ENCODE data around the gene TXNDC11. TPM values are rescaled to one million over a fixed set of nuclear protein-coding genes. Genes with fewer than 3 reads are reported as not detected.

TXNDC11 gene
- total RNA-seq, 2 experiments from 2014 or later: 28.4 to 29.9 TPM

DNA sequence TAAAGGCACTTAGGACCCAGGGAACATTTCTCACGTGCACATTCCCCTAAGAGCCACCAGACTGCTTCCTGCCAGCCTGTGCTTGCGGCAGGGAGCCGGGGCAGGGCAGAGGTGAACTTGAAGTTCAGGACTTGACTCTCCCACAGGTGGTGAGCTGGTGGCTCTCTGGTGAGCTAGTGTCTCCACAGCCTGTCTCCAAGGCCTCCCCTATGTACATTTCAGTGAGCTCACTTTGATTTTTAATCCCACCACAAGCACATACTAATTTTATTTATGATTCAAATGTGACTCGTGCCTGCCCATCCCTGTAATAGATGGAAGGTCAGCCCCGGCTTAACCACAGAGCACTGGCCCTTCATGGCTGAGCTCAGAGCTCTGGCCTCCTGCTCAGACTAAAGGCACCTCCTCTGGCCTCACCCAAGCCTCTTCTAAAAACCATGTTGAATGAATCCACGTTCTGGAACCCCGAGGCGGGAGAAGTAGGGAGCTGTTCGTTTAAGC, 65.2 kb downstream of the TXNDC11 start:
- ChIA-PET CTCF (interaction anchor here (0.7 to 1.3 kb wide), 5 partner anchors 12 to 38 kb away, joined by 3 to 4 read pairs (median 4); no protein-coding TSS in a partner anchor), POLR2A (interaction anchor here (1.5 kb wide), 1 partner anchor 114 kb away, joined by 3 read pairs; no protein-coding TSS in a partner anchor)
- Mint-ChIP-seq H3K9me3 (no peaks in the 10 kb centered on the region), H3K36me3 (peaks cover 23% of the 10 kb centered on the region), H3K27ac (peak overlapping the region; percentile 66), H3K4me3 (no peak overlapping the region), H3K27me3 (no peaks in the 10 kb centered on the region), H3K4me1 (ENCODE audit: low read depth) (peaks cover 72% of the 10 kb centered on the region)
- intact Hi-C loops (cut with micrococcal nuclease): no loop called here
- no peak for DNase-seq

DNA sequence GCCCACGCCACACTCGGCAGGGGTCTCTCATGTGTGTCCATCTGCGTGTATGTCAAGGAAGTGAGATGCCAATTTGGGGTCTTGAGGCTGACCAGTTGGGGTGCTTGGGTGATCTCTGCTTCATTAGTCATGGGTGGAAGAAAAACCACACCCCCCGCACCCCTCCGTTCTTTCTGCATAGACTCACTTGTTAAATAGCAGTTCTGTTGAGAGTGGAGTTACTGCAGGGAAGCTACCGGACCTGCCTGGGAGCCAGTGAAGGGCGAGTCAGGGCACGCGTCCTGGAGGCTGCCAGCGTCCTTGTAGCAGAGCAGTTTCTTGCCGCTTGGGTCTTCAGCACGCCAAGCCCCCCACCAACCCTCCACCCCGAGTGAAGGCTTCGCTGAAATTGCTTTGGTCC, 65.9 kb downstream of the TXNDC11 start:
- intact Hi-C loops (cut with micrococcal nuclease): no loop called here
- H3K27ac Mint-ChIP-seq: no peak overlapping the region
- ChIA-PET POLR2A (interaction anchor here (1.5 kb wide), 1 partner anchor 114 kb away, joined by 3 read pairs; no protein-coding TSS in a partner anchor), CTCF (interaction anchor here (0.9 to 1.1 kb wide), 2 partner anchors 22 to 38 kb away, joined by 4 read pairs; no protein-coding TSS in a partner anchor)
- H3K4me1 Mint-ChIP-seq (ENCODE audit: low read depth): peaks cover 72% of the 10 kb centered on the region
- no peaks in the 10 kb centered on the region for H3K27me3 Mint-ChIP-seq
- DNase-seq: no peak
- no peak overlapping the region for H3K4me3 Mint-ChIP-seq
- H3K9me3 Mint-ChIP-seq: no peaks in the 10 kb centered on the region
- peaks cover 23% of the 10 kb centered on the region for H3K36me3 Mint-ChIP-seq

DNA sequence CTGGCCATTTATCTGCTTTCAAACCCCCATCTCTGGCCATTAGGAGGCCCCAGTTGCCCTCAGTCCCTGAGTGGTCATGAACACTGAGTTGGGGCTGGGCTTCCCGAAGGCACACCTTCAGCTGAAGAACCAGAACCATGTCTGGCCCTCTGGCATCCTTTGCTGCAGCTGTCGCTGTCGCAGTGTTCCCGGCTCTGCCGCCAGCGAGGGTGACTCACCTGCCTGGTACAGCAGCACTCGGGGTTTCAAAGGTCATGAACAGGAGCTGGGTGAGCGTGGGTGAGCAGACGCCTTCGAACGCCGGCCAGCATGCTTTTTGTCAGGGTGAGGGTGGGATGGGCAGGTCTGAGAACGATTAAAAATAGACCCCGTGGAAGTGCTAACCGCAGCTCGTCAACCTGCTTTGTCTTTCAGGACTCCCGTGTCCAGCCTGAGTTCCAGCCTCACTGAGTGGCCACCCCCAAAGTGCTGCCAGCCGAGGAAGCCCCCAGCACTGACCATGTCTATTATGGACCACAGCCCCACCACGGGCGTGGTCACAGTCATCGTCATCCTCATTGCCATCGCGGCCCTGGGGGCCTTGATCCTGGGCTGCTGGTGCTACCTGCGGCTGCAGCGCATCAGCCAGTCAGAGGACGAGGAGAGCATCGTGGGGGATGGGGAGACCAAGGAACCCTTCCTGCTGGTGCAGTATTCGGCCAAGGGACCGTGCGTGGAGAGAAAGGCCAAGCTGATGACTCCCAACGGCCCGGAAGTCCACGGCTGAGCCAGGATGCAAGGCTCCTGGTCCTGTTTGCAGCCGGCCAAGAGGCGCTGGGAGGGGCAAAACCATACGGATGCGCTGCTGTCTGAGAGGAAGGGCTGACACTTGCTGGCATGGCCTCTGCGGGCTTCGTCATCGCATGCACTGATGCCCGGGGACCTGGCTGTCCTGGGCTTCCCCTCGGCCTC, 66.8 kb downstream of the TXNDC11 start:
- H3K9me3 Mint-ChIP-seq: no peaks in the 10 kb centered on the region
- no peak overlapping the region for H3K27ac Mint-ChIP-seq
- H3K36me3 Mint-ChIP-seq: peaks cover 23% of the 10 kb centered on the region
- ChIA-PET POLR2A (no interaction called here), CTCF (no interaction called here)
- H3K4me1 Mint-ChIP-seq (ENCODE audit: low read depth): peaks cover 72% of the 10 kb centered on the region
- peak; percentile 38 for DNase-seq
- no peak overlapping the region for H3K4me3 Mint-ChIP-seq
- intact Hi-C loops (cut with micrococcal nuclease): no loop called here
- H3K27me3 Mint-ChIP-seq: no peaks in the 10 kb centered on the region

DNA sequence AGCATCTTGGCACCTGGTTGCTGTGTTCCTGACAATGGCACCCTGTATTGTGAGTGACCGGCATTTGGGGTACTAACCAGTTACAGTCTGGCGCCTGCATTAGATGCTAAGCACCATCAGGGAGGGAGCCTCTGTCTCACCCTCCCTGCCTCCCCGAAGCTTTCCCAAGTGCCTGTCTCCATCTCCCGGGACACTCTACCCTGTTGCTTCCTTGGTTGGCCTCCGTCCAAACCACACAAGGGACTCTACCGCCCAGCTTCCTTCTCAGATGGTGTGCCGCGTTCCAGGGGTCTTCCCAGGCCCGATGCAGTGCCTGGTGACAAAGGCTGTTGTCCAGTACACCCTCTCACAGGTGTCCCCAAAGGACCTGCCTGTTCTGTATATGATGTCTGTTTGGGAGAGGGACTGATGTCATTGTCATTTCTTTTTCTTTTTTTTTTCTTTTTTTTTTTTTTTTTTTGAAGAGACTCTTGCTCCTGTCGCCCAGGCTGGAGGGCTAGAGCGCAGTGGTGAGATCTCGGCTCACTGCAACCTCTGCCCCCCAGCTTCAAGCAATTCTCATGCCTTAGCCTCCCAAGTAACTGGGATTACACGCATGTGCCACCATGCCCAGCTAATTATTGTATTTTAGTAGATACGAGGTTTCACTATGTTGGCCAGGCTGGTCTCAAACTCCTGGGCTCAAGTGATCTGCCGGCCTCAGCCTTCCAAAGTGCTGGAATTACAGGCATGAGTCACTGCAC, 67.7 kb downstream of the TXNDC11 start:
- Mint-ChIP-seq H3K4me3 (no peak overlapping the region), H3K4me1 (ENCODE audit: low read depth) (peaks cover 72% of the 10 kb centered on the region), H3K36me3 (peaks cover 22% of the 10 kb centered on the region), H3K27ac (no peak overlapping the region), H3K27me3 (no peaks in the 10 kb centered on the region), H3K9me3 (no peaks in the 10 kb centered on the region)
- no peak for DNase-seq
- POLR2A ChIA-PET: no interaction called here
- CTCF ChIA-PET: interaction anchor here (1.2 kb wide), 1 partner anchor 143 kb away, joined by 3 read pairs; no protein-coding TSS in a partner anchor
- intact Hi-C loops (cut with micrococcal nuclease): no loop called here

DNA sequence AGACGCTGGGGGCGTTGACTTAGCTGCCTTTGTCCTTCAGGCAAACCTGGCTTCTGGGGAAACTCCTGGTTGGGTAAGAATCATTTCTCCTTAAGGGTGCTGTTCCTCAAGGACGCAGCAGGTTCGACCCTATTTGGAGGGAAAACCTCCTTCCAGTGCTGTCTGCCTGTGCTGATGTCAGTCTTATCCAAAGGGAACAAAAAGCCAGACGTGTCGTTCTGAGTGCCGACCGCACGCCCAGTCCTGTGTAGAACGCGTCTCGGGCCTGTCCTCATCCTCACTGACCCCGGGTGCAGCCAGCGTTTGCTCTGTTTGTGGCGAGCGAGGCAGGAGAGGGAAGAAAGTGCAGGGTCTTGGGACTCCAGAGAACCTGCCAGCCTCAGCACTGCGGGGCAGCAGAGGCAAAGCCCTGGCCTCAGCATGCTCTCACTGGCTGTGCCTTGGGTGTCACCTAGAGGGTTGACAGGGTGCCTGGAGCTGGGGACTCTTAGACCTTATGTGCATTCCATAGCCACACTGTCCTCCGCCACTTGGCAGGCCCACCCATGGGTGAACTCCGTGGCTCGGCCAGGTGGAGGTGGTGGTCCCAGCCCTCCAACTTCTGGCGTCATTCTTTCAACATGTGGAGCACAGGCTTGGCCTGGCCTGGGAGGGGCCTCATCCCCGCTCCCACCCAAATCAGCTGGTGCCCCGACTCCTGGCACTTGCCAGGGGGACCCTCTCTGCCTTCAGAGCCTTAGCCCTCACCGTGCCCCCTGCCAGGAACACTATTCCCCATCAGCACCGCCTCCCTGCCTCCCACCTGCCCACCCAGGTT, 68.4 kb downstream of the TXNDC11 start:
- H3K27me3 Mint-ChIP-seq: no peaks in the 10 kb centered on the region
- CTCF ChIA-PET: interaction anchor here (1.2 kb wide), 1 partner anchor 142 kb away, joined by 3 read pairs; no protein-coding TSS in a partner anchor
- DNase-seq: no peak
- no peak overlapping the region for H3K4me3 Mint-ChIP-seq
- intact Hi-C loops (cut with micrococcal nuclease): no loop called here
- peaks cover 72% of the 10 kb centered on the region for H3K4me1 Mint-ChIP-seq (ENCODE audit: low read depth)
- H3K9me3 Mint-ChIP-seq: no peaks in the 10 kb centered on the region
- POLR2A ChIA-PET: no interaction called here
- H3K36me3 Mint-ChIP-seq: peaks cover 14% of the 10 kb centered on the region
- H3K27ac Mint-ChIP-seq: peak overlapping the region; percentile 23

DNA sequence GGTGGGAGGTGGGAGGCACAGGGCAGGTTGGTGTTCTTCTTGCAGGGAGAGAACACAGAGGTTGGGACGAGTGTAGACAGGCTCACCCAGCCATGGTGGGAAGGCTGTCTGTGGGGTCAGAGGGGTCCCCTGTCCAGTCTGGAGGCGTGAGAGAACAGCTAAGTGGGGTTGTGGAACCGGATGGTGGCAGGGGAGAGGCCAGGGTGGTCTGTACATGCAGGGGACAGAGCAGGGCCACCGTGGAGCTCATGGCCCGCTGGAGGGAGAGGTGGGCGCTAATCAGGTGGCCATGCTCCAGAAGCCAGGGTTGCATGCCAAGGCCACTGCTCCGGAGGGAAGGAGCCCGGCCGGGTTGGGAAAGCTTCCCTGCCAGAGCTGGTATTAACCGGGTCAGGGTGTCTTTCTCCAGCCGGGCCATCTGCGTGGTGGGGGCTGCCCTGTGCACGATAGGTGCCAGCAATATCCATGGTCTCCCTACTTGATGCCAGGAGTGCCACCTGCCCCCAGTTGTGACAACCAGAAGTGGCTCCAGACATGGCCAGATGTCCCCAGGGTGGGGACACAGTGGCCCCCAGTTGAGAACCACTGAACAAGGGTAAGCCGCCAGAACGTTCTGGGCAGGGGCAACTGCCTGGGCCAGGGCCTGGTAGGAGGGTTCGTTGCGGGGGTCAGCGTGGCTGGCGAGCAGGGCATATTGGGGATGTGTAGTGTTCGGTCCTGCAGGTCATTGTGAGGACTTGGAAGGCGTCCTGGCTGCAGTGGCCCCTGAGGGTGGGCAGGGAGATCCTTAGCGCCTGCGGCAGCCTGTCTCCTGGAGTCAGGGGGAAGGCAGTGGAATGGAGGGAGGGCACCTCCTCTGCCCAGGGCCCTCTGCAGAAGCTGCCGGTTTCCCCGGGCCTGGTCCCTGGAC, 69.3 kb downstream of the TXNDC11 start:
- Mint-ChIP-seq H3K27ac (peak overlapping the region; percentile 64), H3K4me3 (no peak overlapping the region), H3K4me1 (ENCODE audit: low read depth) (peaks cover 65% of the 10 kb centered on the region), H3K36me3 (peaks cover 7% of the 10 kb centered on the region), H3K27me3 (no peaks in the 10 kb centered on the region), H3K9me3 (no peaks in the 10 kb centered on the region)
- no peak for DNase-seq
- POLR2A ChIA-PET: no interaction called here
- intact Hi-C loops (cut with micrococcal nuclease): no loop called here
- CTCF ChIA-PET: no interaction called here

DNA sequence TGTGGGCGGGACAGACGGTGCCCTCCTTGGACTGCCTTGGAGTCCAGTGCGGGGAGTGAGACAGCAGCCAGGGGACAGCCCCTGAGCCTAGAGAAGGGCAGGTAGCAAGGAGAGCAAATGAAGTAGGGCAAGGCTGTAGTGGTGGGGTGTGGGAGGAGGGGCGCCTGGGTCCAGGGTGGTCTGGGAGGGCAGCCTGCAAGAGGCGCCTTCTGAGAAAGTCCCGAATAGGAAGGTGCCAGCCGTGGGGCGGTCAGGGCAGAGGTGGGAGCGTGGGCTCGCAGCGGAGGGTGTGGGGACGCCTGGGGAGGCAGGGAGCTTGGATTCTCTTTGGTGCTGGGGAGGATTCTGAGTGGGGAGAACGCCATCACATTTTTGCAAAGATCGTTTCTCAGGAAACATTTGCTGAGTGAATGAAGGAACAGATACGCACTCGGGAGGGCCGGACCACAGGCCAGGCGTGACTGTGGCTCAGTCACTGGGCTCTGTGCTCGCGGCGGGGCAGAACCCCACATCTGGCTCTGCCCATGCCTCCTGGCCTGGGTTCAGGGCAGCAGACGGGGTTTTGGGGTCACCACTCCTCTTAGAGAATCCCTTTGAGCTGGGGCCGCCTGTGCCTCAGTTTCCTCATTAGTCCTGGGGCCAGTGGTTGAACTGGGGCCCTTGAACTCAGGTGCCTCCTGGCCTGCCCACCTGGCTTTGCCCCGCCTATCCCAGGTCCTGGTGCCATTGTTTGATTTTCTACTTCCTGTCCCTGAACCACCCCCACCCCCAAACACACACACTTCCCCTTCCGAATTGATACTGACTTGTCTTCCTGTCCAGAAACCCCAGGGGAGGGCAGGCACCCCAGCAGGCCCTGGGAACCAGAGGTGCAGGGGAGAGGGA, 70.2 kb downstream of the TXNDC11 start:
- ChIA-PET POLR2A (no interaction called here), CTCF (interaction anchor here (0.9 kb wide), 1 partner anchor 140 kb away, joined by 4 read pairs; no protein-coding TSS in a partner anchor)
- Mint-ChIP-seq H3K27ac (peak overlapping the region; percentile 64), H3K9me3 (no peaks in the 10 kb centered on the region), H3K36me3 (peaks cover 4% of the 10 kb centered on the region), H3K4me3 (no peak overlapping the region), H3K27me3 (no peaks in the 10 kb centered on the region), H3K4me1 (ENCODE audit: low read depth) (peaks cover 61% of the 10 kb centered on the region)
- DNase-seq: peak; percentile 52
- intact Hi-C loops (cut with micrococcal nuclease): no loop called here

DNA sequence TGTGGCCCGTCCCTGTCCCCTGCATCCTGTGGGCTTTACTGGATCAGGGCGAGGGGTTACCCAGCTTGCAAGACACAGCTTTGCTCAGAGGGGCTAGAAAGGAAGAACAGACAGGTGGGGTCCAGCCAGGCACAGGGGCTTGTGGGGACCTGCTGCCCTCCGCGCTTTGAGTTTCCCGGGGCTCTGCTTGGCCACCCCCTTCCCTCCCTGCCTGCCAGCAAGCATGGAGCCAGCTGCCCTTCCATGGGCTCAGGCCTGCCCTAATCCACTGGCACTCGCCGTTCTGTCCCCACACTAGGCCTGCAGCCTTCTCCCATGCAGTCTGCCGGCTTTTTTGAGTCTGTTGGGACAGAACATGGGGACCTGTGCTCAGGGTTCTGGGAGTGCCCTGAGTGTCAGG, 71.0 kb downstream of the TXNDC11 start:
- Mint-ChIP-seq H3K27ac (peak overlapping the region; percentile 64), H3K27me3 (no peaks in the 10 kb centered on the region), H3K4me1 (ENCODE audit: low read depth) (peaks cover 60% of the 10 kb centered on the region), H3K9me3 (no peaks in the 10 kb centered on the region), H3K36me3 (peaks cover 2% of the 10 kb centered on the region), H3K4me3 (no peak overlapping the region)
- intact Hi-C loops (cut with micrococcal nuclease): no loop called here
- no peak for DNase-seq
- CTCF ChIA-PET: interaction anchor here (0.9 kb wide), 1 partner anchor 140 kb away, joined by 4 read pairs; no protein-coding TSS in a partner anchor
- POLR2A ChIA-PET: no interaction called here

DNA sequence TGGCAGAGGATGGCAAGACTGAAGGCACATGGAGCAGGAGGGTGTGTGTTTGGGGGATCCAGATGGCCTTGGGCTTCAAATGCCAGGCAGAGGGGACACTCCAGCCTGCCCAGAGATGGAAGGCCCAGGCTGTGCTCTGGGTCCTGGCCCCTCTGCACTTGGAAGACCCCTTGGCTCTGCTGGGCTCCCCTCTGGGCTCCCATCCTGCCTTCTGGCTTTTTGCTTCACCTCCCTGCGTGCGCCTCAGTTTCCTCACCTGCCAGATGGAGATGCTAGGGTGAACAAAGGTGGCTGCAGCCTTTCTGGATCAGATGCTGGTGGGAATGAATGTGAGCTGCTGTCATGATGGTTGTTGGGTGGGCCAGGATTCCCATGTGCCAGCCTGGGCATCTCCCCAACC, 71.4 kb downstream of the TXNDC11 start:
- intact Hi-C loops (cut with micrococcal nuclease): no loop called here
- Mint-ChIP-seq H3K27me3 (no peaks in the 10 kb centered on the region), H3K4me3 (no peak overlapping the region), H3K4me1 (ENCODE audit: low read depth) (peaks cover 62% of the 10 kb centered on the region), H3K27ac (no peak overlapping the region), H3K36me3 (no peaks in the 10 kb centered on the region), H3K9me3 (no peaks in the 10 kb centered on the region)
- ChIA-PET CTCF (no interaction called here), POLR2A (no interaction called here)
- DNase-seq: no peak
